CD8-positive, alpha-beta memory T cell (primary cell): ENCODE data around the gene LMBR1. TPM values are rescaled to one million over a fixed set of nuclear protein-coding genes. Genes with fewer than 3 reads are reported as not detected.
A peak's percentile ranks its signal among the peaks of the same experiment; 100 is the strongest.
"Not testable (repeated sequence)": the region's sequence is repeated elsewhere in the genome, so short reads cannot be mapped to it uniquely, and the experiment has no call there.

ENCODE experiments used
- CTCF ChIA-PET: fragments of 350-600 bp; sonication (Branson Sonifier 250); formaldehyde crosslinking; loops from one replicate; lab custom pipeline; 2021; ENCODE audit warnings: antibody characterized with exemption; lab: Charles Lee
- POLR2A ChIA-PET: fragments of 350-600 bp; sonication (Branson Sonifier 250); formaldehyde crosslinking; loops from one replicate; lab custom pipeline; 2021; ENCODE audit warnings: antibody characterized with exemption; lab: Charles Lee
- DNase-seq, 5 donors: peaks; one replicate each; pipeline versions ENCODE4 v3.0.0 to v3.0.0-alpha.2; 2020 to 2022; ENCODE audit warnings: mixed read lengths in 1 of 5
- H3K27ac ChIP-seq: one replicate; pipeline ENCODE4 v1.7.0; 2013; ENCODE audit warnings: low read depth, mild to moderate bottlenecking, low read length, moderate library complexity
- H3K27me3 ChIP-seq: 2 replicates; pipeline ENCODE4 v1.7.0; 2013; ENCODE audit warnings: low read length, mild to moderate bottlenecking; ENCODE audit not compliant: insufficient read depth, poor library complexity, severe bottlenecking
- H3K36me3 ChIP-seq: 2 replicates; pipeline ENCODE4 v1.7.0; 2013; ENCODE audit warnings: mild to moderate bottlenecking, low read length, moderate library complexity; ENCODE audit not compliant: insufficient read depth
- H3K4me1 ChIP-seq: 2 replicates; pipeline ENCODE4 v1.7.0; 2013; ENCODE audit warnings: mild to moderate bottlenecking, low read length, moderate library complexity; ENCODE audit not compliant: insufficient read depth
- H3K4me3 ChIP-seq: 2 replicates; pipeline ENCODE4 v1.7.0; 2013; ENCODE audit warnings: mild to moderate bottlenecking, low read length
- H3K9me3 ChIP-seq: 2 replicates; pipeline ENCODE4 v1.7.0; 2013; ENCODE audit warnings: mild to moderate bottlenecking, low read length
- H3K27ac Mint-ChIP-seq, 8 donors: one replicate each; pipeline ENCODE4 v1.8.0; 2020 to 2021; ENCODE audit warnings: mixed read lengths in 8 of 8, mild to moderate bottlenecking in 6 of 8, inconsistent platforms in 3 of 8, moderate library complexity in 3 of 8
- H3K27me3 Mint-ChIP-seq, 2 donors: one replicate each; pipeline ENCODE4 v1.8.0; 2020 to 2021; ENCODE audit warnings: mixed read lengths in 2 of 2, mild to moderate bottlenecking in 1 of 2, moderate library complexity in 1 of 2
- H3K36me3 Mint-ChIP-seq, 3 donors: one replicate each; pipeline ENCODE4 v1.8.0; 2020 to 2021; ENCODE audit warnings: mixed read lengths in 3 of 3, inconsistent platforms in 1 of 3, mild to moderate bottlenecking in 1 of 3
- H3K4me1 Mint-ChIP-seq, 3 donors: one replicate each; pipeline ENCODE4 v1.8.0; 2020 to 2021; ENCODE audit warnings: mixed read lengths in 3 of 3, inconsistent platforms in 1 of 3, mild to moderate bottlenecking in 1 of 3
- H3K4me3 Mint-ChIP-seq, 7 donors: one replicate each; pipeline ENCODE4 v1.8.0; 2020 to 2021; ENCODE audit warnings: mixed read lengths in 7 of 7, mild to moderate bottlenecking in 6 of 7, moderate library complexity in 4 of 7, inconsistent platforms in 2 of 7
- H3K9me3 Mint-ChIP-seq, 5 donors: one replicate each; pipeline ENCODE4 v1.8.0; 2020 to 2022; ENCODE audit warnings: mixed read lengths in 5 of 5, mild to moderate bottlenecking in 3 of 5, moderate library complexity in 2 of 5, inconsistent platforms in 1 of 5
- polyA plus RNA-seq: library from polyadenylated mRNA; unstranded; fragments of 300-500 nt; fragmentation: Illumina TruSeq; gene quantifications from one replicate; pipeline ENCODE4 v1.2.3, GENCODE V29; 2021
- total RNA-seq, 2 experiments: library from RNA; stranded (reverse); gene quantifications; one replicate each; pipeline ENCODE4 v1.2.3, GENCODE V29; 2021

LMBR1 gene
- total and polyA plus RNA-seq, 3 experiments from 2014 or later = 26.8 to 51.9 (median 49.2) TPM

GRCh38 chr7:156703209-156703608 is 189.8 kb downstream of the LMBR1 start:
- H3K4me3 ChIP-seq = no peak overlapping the region
- Mint-ChIP-seq H3K27me3 (no peaks in the 10 kb centered on the region), H3K9me3 (peaks cover 20 to 46% (median 35%) of the 10 kb centered on the region in 5 donors), H3K4me3 (peak overlapping the region in 1 of 7 donors; percentile 23), H3K36me3 (peaks cover 24 to 77% (median 70%) of the 10 kb centered on the region in 3 donors), H3K4me1 (peaks cover 12 to 26% (median 17%) of the 10 kb centered on the region in 3 donors), H3K27ac (no peak overlapping the region)
- no peaks in the 10 kb centered on the region for H3K9me3 ChIP-seq
- H3K27me3 ChIP-seq = no peaks in the 10 kb centered on the region
- no peaks in the 10 kb centered on the region for H3K36me3 ChIP-seq
- ChIA-PET POLR2A (no interaction called here), CTCF (no interaction called here)
- H3K4me1 ChIP-seq = no peaks in the 10 kb centered on the region
- DNase-seq = no peak
- H3K27ac ChIP-seq = no peak overlapping the region

GRCh38 chr7:156702399-156702798 is 190.6 kb downstream of the LMBR1 start:
- ChIA-PET CTCF (no interaction called here), POLR2A (no interaction called here)
- peaks cover 19 to 77% (median 70%) of the 10 kb centered on the region in 3 donors for H3K36me3 Mint-ChIP-seq
- H3K4me3 ChIP-seq = no peak overlapping the region
- H3K9me3 Mint-ChIP-seq = peaks cover 20 to 46% (median 37%) of the 10 kb centered on the region in 5 donors
- H3K4me3 Mint-ChIP-seq = no peak overlapping the region
- H3K36me3 ChIP-seq = no peaks in the 10 kb centered on the region
- peaks cover 11 to 26% (median 17%) of the 10 kb centered on the region in 3 donors for H3K4me1 Mint-ChIP-seq
- no peaks in the 10 kb centered on the region for H3K27me3 Mint-ChIP-seq
- H3K4me1 ChIP-seq = no peaks in the 10 kb centered on the region
- no peak overlapping the region for H3K27ac ChIP-seq
- no peaks in the 10 kb centered on the region for H3K27me3 ChIP-seq
- H3K9me3 ChIP-seq = no peaks in the 10 kb centered on the region
- H3K27ac Mint-ChIP-seq = no peak overlapping the region
- DNase-seq = no peak

GRCh38 chr7:156701787-156702186 is 191.2 kb downstream of the LMBR1 start:
- H3K36me3 Mint-ChIP-seq = peaks cover 20 to 77% (median 70%) of the 10 kb centered on the region in 3 donors
- H3K4me3 Mint-ChIP-seq, H3K9me3 ChIP-seq, POLR2A ChIA-PET, CTCF ChIA-PET, H3K27me3 Mint-ChIP-seq, H3K4me3 ChIP-seq, H3K27me3 ChIP-seq, DNase-seq, H3K27ac ChIP-seq, H3K27ac Mint-ChIP-seq, H3K4me1 ChIP-seq, H3K36me3 ChIP-seq: not testable (repeated sequence)
- H3K9me3 Mint-ChIP-seq = peaks cover 21 to 46% (median 37%) of the 10 kb centered on the region in 5 donors
- peaks cover 8 to 25% (median 15%) of the 10 kb centered on the region in 3 donors for H3K4me1 Mint-ChIP-seq

- H3K27ac ChIP-seq, H3K4me1 ChIP-seq, H3K4me1 Mint-ChIP-seq, H3K9me3 ChIP-seq, DNase-seq, POLR2A ChIA-PET, H3K4me3 Mint-ChIP-seq, CTCF ChIA-PET, H3K36me3 ChIP-seq, H3K4me3 ChIP-seq, H3K27ac Mint-ChIP-seq, H3K27me3 Mint-ChIP-seq, H3K27me3 ChIP-seq: not testable (repeated sequence)
- H3K36me3 Mint-ChIP-seq = peaks cover 26 to 75% (median 60%) of the 10 kb centered on the region in 3 donors
- peaks cover 30 to 55% (median 40%) of the 10 kb centered on the region in 5 donors for H3K9me3 Mint-ChIP-seq
Observed at GRCh38 chr7:156698512-156698911, 194.5 kb downstream of the LMBR1 start.

GRCh38 chr7:156697283-156697682 is 195.7 kb downstream of the LMBR1 start:
- H3K27ac ChIP-seq, H3K27me3 Mint-ChIP-seq, H3K4me1 ChIP-seq, DNase-seq, CTCF ChIA-PET, H3K27me3 ChIP-seq, H3K9me3 ChIP-seq, H3K4me3 ChIP-seq, H3K36me3 ChIP-seq, H3K4me3 Mint-ChIP-seq, H3K4me1 Mint-ChIP-seq, POLR2A ChIA-PET: not testable (repeated sequence)
- Mint-ChIP-seq H3K27ac (peak overlapping the region in 1 of 8 donors; percentile 62), H3K9me3 (peaks cover 28 to 55% (median 38%) of the 10 kb centered on the region in 5 donors), H3K36me3 (peaks cover 24 to 78% (median 56%) of the 10 kb centered on the region in 3 donors)

GRCh38 chr7:156693627-156694026 is 199.4 kb downstream of the LMBR1 start:
- no peaks in the 10 kb centered on the region for H3K27me3 Mint-ChIP-seq
- H3K9me3 Mint-ChIP-seq = peaks cover 16 to 37% (median 27%) of the 10 kb centered on the region in 5 donors
- H3K27ac ChIP-seq = no peak overlapping the region
- peaks cover 19 to 52% (median 37%) of the 10 kb centered on the region in 3 donors for H3K36me3 Mint-ChIP-seq
- CTCF ChIA-PET = no interaction called here
- no peaks in the 10 kb centered on the region for H3K27me3 ChIP-seq
- no peak overlapping the region for H3K4me3 ChIP-seq
- peaks cover 0 to 5% (median 0%) of the 10 kb centered on the region in 3 donors for H3K4me1 Mint-ChIP-seq
- no peak overlapping the region for H3K27ac Mint-ChIP-seq
- POLR2A ChIA-PET = no interaction called here
- H3K36me3 ChIP-seq = no peaks in the 10 kb centered on the region
- H3K9me3 ChIP-seq = no peaks in the 10 kb centered on the region
- no peak for DNase-seq
- H3K4me3 Mint-ChIP-seq = no peak overlapping the region
- H3K4me1 ChIP-seq = no peaks in the 10 kb centered on the region

- no peak overlapping the region for H3K4me3 ChIP-seq
- no peak overlapping the region for H3K4me3 Mint-ChIP-seq
- peaks cover 14 to 32% (median 23%) of the 10 kb centered on the region in 5 donors for H3K9me3 Mint-ChIP-seq
- H3K36me3 Mint-ChIP-seq = peaks cover 19 to 49% (median 34%) of the 10 kb centered on the region in 3 donors
- H3K27me3 Mint-ChIP-seq = no peaks in the 10 kb centered on the region
- no peak overlapping the region for H3K27ac ChIP-seq
- H3K27me3 ChIP-seq = no peaks in the 10 kb centered on the region
- H3K4me1 ChIP-seq = no peaks in the 10 kb centered on the region
- DNase-seq = no peak
- no peaks in the 10 kb centered on the region for H3K9me3 ChIP-seq
- H3K4me1 Mint-ChIP-seq = peaks cover 0 to 5% (median 0%) of the 10 kb centered on the region in 3 donors
- no peaks in the 10 kb centered on the region for H3K36me3 ChIP-seq
- ChIA-PET POLR2A (no interaction called here), CTCF (no interaction called here)
- H3K27ac Mint-ChIP-seq = peak overlapping the region in 1 of 8 donors; percentile 57
Observed at GRCh38 chr7:156692849-156693248, 200.1 kb downstream of the LMBR1 start.

- no peak overlapping the region for H3K27ac ChIP-seq
- no peaks in the 10 kb centered on the region for H3K36me3 ChIP-seq
- Mint-ChIP-seq H3K4me3 (no peak overlapping the region), H3K27ac (no peak overlapping the region), H3K9me3 (peaks cover 5 to 22% (median 13%) of the 10 kb centered on the region in 5 donors), H3K27me3 (no peaks in the 10 kb centered on the region), H3K4me1 (peaks cover 0 to 5% (median 0%) of the 10 kb centered on the region in 3 donors), H3K36me3 (peaks cover 18 to 38% (median 32%) of the 10 kb centered on the region in 3 donors)
- H3K27me3 ChIP-seq = no peaks in the 10 kb centered on the region
- no peak overlapping the region for H3K4me3 ChIP-seq
- ChIA-PET POLR2A (no interaction called here), CTCF (no interaction called here)
- DNase-seq = no peak
- no peaks in the 10 kb centered on the region for H3K4me1 ChIP-seq
- no peaks in the 10 kb centered on the region for H3K9me3 ChIP-seq
Observed at GRCh38 chr7:156691764-156692163, 201.2 kb downstream of the LMBR1 start.
